Mesodermal cell (in vitro differentiated cells): ENCODE measurements around the gene PGBD1.

Experiments used
- H3K27ac ChIP-seq: 2 replicates; pipeline ENCODE4 v1.7.0; 2013; ENCODE audit warnings: mild to moderate bottlenecking, low read depth, low read length, moderate library complexity; ENCODE audit not compliant: severe bottlenecking
- H3K36me3 ChIP-seq: 2 replicates; pipeline ENCODE4 v1.7.1; 2013; ENCODE audit warnings: mild to moderate bottlenecking, low read length, moderate library complexity; ENCODE audit not compliant: control insufficient read depth, insufficient read depth
- H3K4me1 ChIP-seq: one replicate; pipeline ENCODE4 v1.7.1; 2013; ENCODE audit warnings: mild to moderate bottlenecking, low read length; ENCODE audit not compliant: insufficient read depth, control insufficient read depth, poor library complexity, severe bottlenecking
- H3K4me3 ChIP-seq: 2 replicates; pipeline ENCODE4 v1.7.0; 2013; ENCODE audit warnings: low read length, control low read depth, mild to moderate bottlenecking; ENCODE audit not compliant: insufficient read depth, poor library complexity, severe bottlenecking; ENCODE audit errors: extremely low read depth
- H3K9me3 ChIP-seq: 2 replicates; pipeline ENCODE4 v1.7.1; 2013; ENCODE audit warnings: mild to moderate bottlenecking, low read length, moderate library complexity; ENCODE audit not compliant: control insufficient read depth
- WGBS, 2 experiments: methylation state at CpG; one replicate each; pipeline ENCODE4 v1.1.5; 2013; ENCODE audit warnings: missing lambda C conversion rate in 2 of 2; ENCODE audit not compliant: insufficient coverage in 2 of 2; 5-methylcytosine and 5-hydroxymethylcytosine counted together

The PGBD1 gene

DNA sequence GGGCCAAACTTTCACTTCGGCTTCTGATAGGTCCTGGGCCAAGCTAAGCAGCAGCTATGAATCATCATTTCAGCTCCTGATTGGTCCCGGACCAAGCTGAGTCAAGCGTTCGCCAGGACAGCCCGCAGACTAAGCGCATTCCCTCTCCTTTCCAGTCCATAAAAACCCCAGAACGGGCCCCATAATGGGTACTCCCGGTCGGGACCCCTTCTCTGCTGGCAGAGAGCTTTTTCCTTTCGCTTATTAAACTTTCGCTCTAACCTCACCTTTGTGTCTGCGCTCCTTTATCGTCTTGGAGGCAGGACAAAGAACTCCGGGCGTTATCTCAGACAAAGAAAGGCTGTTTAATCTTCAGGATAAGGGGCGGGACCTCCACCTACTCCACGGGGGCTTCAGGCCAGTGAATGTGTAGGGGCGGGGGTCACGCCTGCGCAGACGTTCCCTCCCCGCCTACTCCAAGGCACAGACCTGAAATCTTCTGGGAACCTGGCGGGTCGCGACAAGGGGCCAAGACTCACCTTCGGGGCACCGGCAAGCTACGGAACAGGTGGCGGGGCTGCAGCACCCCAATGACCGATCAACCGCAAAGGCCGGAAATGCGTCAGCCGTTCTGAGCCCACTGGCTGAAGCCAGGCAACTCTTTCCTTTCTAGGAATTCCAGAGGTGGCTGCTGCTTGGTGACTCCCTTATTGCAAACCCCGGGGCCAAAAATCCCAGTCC lies 54.4 kb downstream of the PGBD1 start, which contains the start of gene ZSCAN31:
ZSCAN31 (minus strand) TSS at position 585 of the 720 bp plus-strand sequence. CDS start 6,465 bp downstream, outside the sequence.
- no peaks in the 10 kb centered on the region for H3K36me3 ChIP-seq
- H3K9me3 ChIP-seq = no peaks in the 10 kb centered on the region
- H3K4me1 ChIP-seq = peaks cover 2% of the 10 kb centered on the region
- peak within 1 kb of the TSS; percentile 99 for H3K27ac ChIP-seq
- 0% methylated on average over 22 to 24 of the region's 35 CpGs for WGBS, 2 experiments
- H3K4me3 ChIP-seq = peak within 1 kb of the TSS; percentile 77

GRCh38 chr6:28336284-28337120 lies 55.1 kb downstream of the PGBD1 start:
- peak overlapping the region; percentile 99 for H3K27ac ChIP-seq
- peaks cover 2% of the 10 kb centered on the region for H3K4me1 ChIP-seq
- H3K9me3 ChIP-seq = no peaks in the 10 kb centered on the region
- 19 to 20% methylated on average over 22 to 23 of the region's 24 CpGs for WGBS, 2 experiments
- H3K4me3 ChIP-seq = peak overlapping the region; percentile 77
- no peaks in the 10 kb centered on the region for H3K36me3 ChIP-seq

DNA sequence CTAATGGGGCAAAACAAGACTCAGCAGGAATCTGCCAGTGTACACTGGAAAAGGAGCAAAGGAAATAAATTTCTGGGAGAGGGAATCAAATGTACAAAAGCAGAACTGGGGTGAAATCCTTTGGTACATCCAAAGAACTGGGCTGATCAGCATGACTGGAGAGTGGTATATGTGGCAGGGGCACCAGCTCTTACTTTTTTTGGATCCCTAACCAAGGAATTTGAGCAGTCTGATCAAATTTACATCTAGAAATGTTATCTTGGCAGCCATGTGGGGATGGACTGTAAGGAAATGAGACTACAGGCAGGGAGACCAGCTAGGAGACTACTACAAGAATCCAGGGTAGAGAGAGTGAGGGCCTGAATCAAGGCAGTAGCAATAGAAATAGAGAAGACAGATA lies 55.7 kb downstream of the PGBD1 start:
- H3K27ac ChIP-seq = peak overlapping the region; percentile 99
- H3K4me1 ChIP-seq = peaks cover 2% of the 10 kb centered on the region
- no peaks in the 10 kb centered on the region for H3K9me3 ChIP-seq
- no peaks in the 10 kb centered on the region for H3K36me3 ChIP-seq
- H3K4me3 ChIP-seq = peak overlapping the region; percentile 77

GRCh38 chr6:28340310-28341095 lies 59.1 kb downstream of the PGBD1 start:
- no peaks in the 10 kb centered on the region for H3K9me3 ChIP-seq
- peaks cover 2% of the 10 kb centered on the region for H3K4me1 ChIP-seq
- no peak overlapping the region for H3K4me3 ChIP-seq
- no peaks in the 10 kb centered on the region for H3K36me3 ChIP-seq
- no CpG with 5 or more reads among the region's 1 CpG for WGBS, 2 experiments
- H3K27ac ChIP-seq = no peak overlapping the region

DNA sequence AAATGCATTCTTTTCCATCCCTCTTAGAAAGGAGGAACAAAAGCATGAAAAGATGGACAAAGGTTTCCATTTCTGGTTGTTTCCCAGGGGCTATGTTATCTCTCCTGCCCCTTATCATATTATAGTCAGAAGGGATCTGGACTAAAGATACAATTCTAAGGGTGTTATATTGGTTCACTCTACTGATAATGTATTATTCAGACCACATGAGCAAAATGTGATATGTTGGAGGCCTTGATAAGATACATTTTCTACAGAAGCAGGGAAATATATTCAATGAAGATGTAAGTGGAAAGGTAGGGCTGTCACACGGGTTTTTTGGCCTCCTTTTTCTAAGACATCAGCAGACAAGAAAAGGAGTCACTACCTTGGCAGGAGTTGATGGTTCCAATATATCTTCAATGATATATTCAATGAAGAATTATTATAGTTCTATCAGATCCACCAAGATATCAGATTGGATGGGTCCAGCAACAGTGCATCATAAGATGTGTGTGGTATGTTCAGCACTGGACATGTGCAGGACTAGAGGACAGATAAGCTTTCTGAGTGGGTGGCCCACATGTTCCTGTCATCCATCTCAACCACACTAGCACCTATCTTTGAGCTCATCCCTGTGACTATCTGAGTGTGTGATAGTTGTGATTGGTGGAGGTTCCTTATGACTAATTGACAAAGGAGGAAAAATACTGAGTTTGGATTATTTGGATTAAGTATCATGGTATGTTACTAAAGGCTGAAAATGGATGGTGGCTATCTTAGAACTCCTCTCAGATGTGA lies 62.7 kb downstream of the PGBD1 start:
- Histone ChIP-seq H3K9me3 (no peaks in the 10 kb centered on the region), H3K4me1 (no peaks in the 10 kb centered on the region), H3K4me3 (no peak overlapping the region), H3K36me3 (no peaks in the 10 kb centered on the region), H3K27ac (no peak overlapping the region)
- 43% methylated on average over 1 of the region's 1 CpG; no CpG with 5 or more reads in 1 of the 2 experiments for WGBS, 2 experiments

DNA sequence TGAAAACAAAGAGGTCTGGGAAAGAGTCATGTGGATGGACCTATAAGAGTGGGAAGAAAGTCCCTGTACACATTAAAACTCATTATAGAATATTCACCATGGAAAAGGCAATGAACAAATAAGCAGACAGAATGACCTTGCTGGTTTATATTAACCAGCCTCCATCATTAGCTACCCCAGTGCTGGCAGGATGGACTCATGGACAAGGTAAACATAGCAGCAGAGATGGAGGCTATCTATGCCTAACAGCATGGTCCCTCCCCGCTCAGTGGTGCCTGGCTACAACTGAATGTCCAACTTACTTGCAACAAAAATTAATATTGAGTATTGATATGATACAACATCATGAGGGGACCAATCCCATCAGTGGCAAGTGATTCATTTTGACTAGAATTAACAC lies 63.8 kb downstream of the PGBD1 start:
- no CpG with 5 or more reads among the region's 1 CpG for WGBS, 2 experiments
- H3K36me3 ChIP-seq = no peaks in the 10 kb centered on the region
- H3K9me3 ChIP-seq = no peaks in the 10 kb centered on the region
- H3K4me3 ChIP-seq = no peak overlapping the region
- no peak overlapping the region for H3K27ac ChIP-seq
- H3K4me1 ChIP-seq = no peaks in the 10 kb centered on the region

- H3K4me3 ChIP-seq = no peak overlapping the region
- no peaks in the 10 kb centered on the region for H3K4me1 ChIP-seq
- H3K27ac ChIP-seq = no peak overlapping the region
- no peaks in the 10 kb centered on the region for H3K9me3 ChIP-seq
- no peaks in the 10 kb centered on the region for H3K36me3 ChIP-seq
- WGBS, 2 experiments = 7 to 8% methylated on average over 1 of the region's 2 CpGs
Observed at GRCh38 chr6:28347119-28347518, 65.7 kb downstream of the PGBD1 start.

DNA sequence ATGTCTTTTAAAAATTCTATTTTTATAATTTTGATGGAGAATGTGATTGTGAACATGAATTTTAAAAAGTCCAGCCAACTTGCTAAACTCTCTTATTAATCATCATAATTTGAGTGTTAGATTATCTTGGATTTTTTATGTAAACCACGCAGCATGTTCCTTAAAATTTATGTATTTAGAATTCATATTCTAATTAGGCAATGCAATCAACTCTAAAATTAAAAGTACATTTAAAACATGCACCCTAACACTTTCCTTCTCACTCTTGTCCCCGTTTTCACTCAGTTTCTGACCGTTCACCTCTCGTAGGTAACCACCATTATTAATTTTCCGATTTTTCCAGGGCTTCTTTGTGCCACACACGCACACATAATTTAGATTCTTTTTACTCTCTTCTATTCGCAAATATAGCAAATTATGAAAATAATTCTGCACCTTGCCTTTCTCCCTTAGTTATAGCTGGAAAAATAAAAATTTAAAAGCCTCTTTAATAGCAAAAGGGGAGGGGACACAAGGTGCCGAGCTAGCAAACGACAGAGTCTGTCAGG lies 68.0 kb downstream of the PGBD1 start:
- no peaks in the 10 kb centered on the region for H3K4me1 ChIP-seq
- H3K27ac ChIP-seq = peak overlapping the region; percentile 66
- WGBS, 2 experiments = 0% methylated on average over 6 of the region's 9 CpGs
- no peaks in the 10 kb centered on the region for H3K9me3 ChIP-seq
- H3K4me3 ChIP-seq = peak overlapping the region; percentile 69
- H3K36me3 ChIP-seq = peaks cover 11% of the 10 kb centered on the region

GRCh38 chr6:28349892-28350737 lies 68.7 kb downstream of the PGBD1 start, which contains the start of gene ZKSCAN3:
TSS of gene ZKSCAN3 (plus strand) at chr6:28349947. CDS start at chr6:28359587, 9,640 bp downstream.
- WGBS, 2 experiments = 0 to 1% methylated on average over 23 to 24 of the region's 30 CpGs
- Histone ChIP-seq H3K4me1 (no peaks in the 10 kb centered on the region), H3K27ac (peak within 1 kb of the TSS; percentile 66), H3K9me3 (no peaks in the 10 kb centered on the region), H3K36me3 (peaks cover 11% of the 10 kb centered on the region), H3K4me3 (peak within 1 kb of the TSS; percentile 69)
